ENCODE data around the gene NELFCD. TPM values are rescaled to one million over a fixed set of nuclear protein-coding genes. Genes with fewer than 3 reads are reported as not detected.
"Not testable (repeated sequence)": the region's sequence is repeated elsewhere in the genome, so short reads cannot be mapped to it uniquely, and the experiment has no call there.

Gene NELFCD
- total RNA-seq, 3 donors from 2014 or later: 47.9 to 51.7 (median 50.0) TPM

DNA sequence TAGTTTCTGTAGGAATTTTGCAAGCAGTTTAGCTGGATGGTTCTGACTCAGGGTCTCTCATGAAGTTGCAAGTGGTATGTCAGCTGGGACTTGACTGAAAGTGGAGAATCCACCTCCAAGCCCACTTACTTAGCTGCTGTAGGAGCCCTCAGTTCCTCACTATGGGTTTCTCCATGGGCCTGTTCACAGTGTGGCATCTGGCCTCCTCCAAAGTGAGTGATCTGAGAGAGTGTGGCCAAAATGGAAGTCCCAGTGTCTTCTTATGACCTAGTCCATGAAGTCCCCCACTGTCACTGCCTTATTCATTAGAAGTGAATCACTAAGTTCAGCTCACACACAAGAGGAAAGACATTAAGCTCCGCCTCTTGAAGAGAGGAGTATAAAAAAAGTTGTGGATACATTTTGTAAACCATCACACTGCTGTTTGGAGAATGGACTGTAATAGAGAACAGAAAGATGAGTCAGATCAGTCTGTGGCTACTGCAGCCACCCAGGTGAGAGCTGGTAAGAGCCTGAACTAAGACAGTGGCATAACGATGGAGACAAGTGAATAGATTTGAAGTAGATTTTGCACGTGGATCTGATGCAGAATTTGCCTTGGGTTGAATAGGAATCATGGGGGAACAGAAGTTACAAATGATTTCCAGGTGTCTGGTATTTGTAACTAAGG lies 4.9 kb upstream of the NELFCD start:
- DNase-seq: no peak
- intact Hi-C loops (cut with DNase I, micrococcal nuclease): no loop called here
- Histone ChIP-seq H3K4me3 (no peak overlapping the region), H3K36me3 (ENCODE audit: low read depth) (no peaks in the 10 kb centered on the region), H3K4me1 (ENCODE audit: low read depth) (peaks cover 2% of the 10 kb centered on the region), H3K9me3 (peaks cover 5% of the 10 kb centered on the region)
- TF ChIP-seq, protein P1, sequence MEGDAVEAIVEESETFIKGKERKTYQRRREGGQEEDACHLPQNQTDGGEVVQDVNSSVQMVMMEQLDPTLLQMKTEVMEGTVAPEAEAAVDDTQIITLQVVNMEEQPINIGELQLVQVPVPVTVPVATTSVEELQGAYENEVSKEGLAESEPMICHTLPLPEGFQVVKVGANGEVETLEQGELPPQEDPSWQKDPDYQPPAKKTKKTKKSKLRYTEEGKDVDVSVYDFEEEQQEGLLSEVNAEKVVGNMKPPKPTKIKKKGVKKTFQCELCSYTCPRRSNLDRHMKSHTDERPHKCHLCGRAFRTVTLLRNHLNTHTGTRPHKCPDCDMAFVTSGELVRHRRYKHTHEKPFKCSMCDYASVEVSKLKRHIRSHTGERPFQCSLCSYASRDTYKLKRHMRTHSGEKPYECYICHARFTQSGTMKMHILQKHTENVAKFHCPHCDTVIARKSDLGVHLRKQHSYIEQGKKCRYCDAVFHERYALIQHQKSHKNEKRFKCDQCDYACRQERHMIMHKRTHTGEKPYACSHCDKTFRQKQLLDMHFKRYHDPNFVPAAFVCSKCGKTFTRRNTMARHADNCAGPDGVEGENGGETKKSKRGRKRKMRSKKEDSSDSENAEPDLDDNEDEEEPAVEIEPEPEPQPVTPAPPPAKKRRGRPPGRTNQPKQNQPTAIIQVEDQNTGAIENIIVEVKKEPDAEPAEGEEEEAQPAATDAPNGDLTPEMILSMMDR (IDR thresholded peaks at IDR 0.05): no peak
- no peak for ATAC-seq

DNA sequence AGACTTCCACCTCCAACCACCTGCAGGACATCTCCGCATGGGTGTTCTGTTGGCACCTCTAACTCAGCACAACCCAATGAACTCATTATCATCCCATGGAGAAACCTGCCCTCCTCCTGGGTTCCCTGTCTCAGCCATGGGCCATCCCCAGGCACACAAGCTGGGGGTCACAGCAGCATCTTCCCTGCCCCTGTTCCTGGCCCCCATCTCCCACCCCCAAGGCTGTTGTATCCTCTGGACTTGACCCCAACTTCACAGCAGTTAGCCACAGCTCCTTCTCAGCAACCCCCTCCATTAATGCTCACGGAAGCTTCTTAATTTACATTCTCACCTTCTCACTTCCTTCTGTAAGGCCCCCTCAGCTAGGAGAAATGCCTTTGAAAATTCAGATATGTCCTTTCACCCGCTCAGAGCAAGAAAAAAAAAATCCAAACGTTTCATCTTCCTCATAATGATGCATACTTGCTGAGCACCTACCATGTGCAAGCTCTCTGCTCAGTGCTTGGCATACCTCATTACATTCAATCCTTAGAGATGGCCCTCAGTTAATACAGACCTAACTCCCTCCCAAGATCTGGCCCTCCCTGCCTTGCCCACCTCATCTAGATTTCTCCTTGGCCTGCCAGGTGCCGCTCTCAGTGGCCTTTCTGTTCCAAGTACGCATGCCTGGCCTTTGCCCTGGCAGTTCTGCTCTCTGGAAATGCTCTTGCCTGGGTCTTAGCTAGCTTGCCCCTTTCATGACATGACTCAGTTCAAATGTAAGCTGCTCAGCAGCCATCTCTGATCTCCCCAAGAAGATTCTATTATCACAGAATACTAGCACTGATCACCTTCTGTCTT lies 2.5 kb upstream of the NELFCD start:
- H3K4me3 ChIP-seq: no peak overlapping the region
- intact Hi-C loops (cut with DNase I, micrococcal nuclease): no loop called here
- no peaks in the 10 kb centered on the region for H3K36me3 ChIP-seq (ENCODE audit: low read depth)
- ATAC-seq: no peak
- peaks cover 7% of the 10 kb centered on the region for H3K4me1 ChIP-seq (ENCODE audit: low read depth)
- H3K9me3 ChIP-seq: peaks cover 5% of the 10 kb centered on the region
- TF ChIP-seq, protein P1 (IDR thresholded peaks at IDR 0.05): no peak
- DNase-seq: no peak

DNA sequence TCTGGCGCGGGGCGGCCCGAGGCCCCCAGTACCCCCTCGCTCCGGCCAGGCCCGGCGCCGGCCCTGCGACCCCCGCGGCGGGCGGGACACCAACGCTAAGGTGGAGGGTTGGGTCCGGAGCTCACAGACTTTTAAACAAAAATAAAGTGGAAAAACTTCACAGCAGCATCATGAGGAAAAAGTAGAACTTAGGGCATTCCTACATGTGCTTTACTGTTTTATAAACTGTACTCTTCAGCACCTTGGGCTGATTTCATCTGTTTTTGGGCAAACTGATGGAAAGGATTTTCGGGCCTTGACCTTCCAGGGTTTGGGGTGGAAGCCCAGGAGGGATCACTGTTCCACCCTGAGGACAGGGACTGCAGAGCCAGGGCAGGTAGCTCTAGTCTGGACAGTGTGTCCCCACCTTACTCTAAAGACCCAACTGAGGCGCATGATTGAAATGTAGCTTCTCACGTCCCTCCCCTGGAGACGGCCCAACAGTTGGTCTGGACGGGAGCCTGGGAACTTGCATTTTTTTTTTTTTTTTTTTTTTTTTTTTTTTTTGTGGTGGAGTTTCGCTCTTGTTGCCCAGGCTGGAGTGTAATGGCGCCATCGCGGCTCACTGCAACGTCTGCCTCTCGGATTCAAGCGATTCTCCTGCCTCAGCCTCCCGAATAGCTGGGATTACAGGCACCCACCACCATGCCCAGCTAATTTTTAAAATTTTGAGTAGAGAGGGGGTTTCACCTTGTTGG lies 740 bp downstream of the NELFCD start:
- TF ChIP-seq, protein P1 (IDR thresholded peaks at IDR 0.05): no peak
- intact Hi-C loops (cut with DNase I, micrococcal nuclease): no loop called here
- Histone ChIP-seq H3K36me3 (ENCODE audit: low read depth) (no peaks in the 10 kb centered on the region), H3K4me3 (peak overlapping the region; percentile 61), H3K4me1 (ENCODE audit: low read depth) (peaks cover 19% of the 10 kb centered on the region), H3K9me3 (no peaks in the 10 kb centered on the region)
- DNase-seq (peak in 1 of 3 donors; percentile 24), ATAC-seq (no peak)

DNA sequence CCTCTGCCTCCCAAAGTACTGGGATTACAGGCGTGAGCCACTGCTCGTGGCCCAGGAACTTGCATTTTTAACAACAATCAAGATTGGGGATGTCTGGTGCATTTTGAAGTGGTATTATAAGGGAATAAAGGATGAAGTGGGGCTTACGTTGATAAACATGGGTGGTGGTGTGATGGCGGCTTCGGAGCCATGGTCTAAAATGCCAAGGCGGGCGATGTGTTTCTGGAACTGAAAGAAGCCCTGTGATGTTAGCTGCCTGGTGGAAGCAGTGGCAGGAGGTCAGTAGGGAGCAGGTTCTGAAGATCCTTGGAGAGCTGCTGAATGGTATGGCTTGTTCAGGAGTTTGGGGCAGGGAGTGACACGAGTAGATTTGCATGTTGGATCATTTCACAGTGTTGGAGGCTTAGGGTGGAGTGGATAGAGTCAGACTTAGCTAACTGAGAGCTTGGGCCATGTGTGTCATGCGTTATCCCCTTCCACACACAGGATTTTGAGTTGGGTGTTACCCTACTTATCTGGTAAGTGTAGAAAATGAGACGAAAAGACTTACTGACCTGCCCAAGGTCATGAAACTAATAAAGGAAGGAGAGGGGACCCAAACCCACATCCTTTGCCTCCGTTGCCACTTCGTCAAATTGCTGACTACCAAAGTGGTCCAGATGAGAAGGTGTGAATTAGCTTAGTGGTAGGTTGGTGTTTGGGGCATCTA lies 1.5 kb downstream of the NELFCD start:
- peaks cover 19% of the 10 kb centered on the region for H3K4me1 ChIP-seq (ENCODE audit: low read depth)
- H3K36me3 ChIP-seq (ENCODE audit: low read depth): no peaks in the 10 kb centered on the region
- intact Hi-C loops (cut with DNase I, micrococcal nuclease): no loop called here
- DNase-seq: no peak
- no peaks in the 10 kb centered on the region for H3K9me3 ChIP-seq
- H3K4me3 ChIP-seq: no peak overlapping the region
- TF ChIP-seq, protein P1 (IDR thresholded peaks at IDR 0.05): no peak
- ATAC-seq: no peak

DNA sequence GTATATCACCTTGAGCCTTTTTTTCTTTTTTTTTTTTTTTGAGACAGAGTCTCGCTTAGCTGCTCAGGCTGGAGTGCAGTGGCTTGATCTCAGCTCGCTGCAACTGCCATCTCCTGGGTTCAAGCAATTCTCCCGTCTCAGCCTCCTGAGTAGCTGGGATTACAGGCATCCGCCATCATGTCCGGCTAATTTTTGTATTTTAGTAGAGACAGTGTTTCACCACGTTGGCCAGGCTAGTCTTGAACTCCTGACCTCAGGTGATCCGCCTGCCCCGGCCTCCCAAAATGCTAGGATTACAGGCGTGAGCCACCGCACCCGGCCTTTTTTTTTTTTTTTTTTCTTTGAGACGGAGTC lies 2.0 kb downstream of the NELFCD start:
- DNase-seq; H3K36me3 ChIP-seq (ENCODE audit: low read depth); H3K9me3 ChIP-seq; intact Hi-C loops (cut with DNase I, micrococcal nuclease); ATAC-seq; H3K4me3 ChIP-seq: not testable (repeated sequence)
- peaks cover 19% of the 10 kb centered on the region for H3K4me1 ChIP-seq (ENCODE audit: low read depth)
